ENCODE measurements around the gene SSBP2. TPM values are rescaled to one million over a fixed set of nuclear protein-coding genes. Genes with fewer than 3 reads are reported as not detected.

SSBP2 gene
- total RNA-seq, 4 donors from 2014 or later = 38.6 to 58.5 (median 51.8) TPM

DNA sequence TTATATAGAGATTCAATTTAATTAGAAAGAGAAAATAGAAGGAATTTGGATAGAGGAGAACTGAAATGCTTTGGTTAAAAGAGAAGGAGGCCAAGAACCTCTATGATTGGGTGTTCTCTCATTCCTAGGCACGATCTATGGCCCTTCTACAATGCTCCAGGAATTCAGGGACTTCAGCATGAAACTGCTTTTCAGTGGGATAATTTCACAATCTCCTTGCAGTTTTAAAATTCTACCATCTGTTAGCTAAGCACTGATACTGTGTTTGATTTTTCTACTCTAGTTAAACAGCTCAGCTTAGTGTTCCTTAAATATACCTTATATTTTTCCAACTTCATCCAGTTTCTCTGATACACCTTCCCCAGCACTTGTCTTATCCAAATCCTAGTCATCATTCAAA, 141.9 kb downstream of the SSBP2 start:
- H3K4me1 ChIP-seq = peaks cover 4 to 8% of the 10 kb centered on the region in 2 donors
- no peaks in the 10 kb centered on the region for H3K27me3 ChIP-seq
- WGBS, 2 donors = 89 to 90% methylated on average over 1 of the region's 1 CpG
- intact Hi-C loops (cut with DNase I) = no loop called here
- H3K36me3 ChIP-seq = no peaks in the 10 kb centered on the region
- no peak overlapping the region for H3K27ac ChIP-seq
- TF ChIP-seq POLR2A (IDR thresholded peaks at IDR 0.05) = no peak
- TF ChIP-seq, protein P1, sequence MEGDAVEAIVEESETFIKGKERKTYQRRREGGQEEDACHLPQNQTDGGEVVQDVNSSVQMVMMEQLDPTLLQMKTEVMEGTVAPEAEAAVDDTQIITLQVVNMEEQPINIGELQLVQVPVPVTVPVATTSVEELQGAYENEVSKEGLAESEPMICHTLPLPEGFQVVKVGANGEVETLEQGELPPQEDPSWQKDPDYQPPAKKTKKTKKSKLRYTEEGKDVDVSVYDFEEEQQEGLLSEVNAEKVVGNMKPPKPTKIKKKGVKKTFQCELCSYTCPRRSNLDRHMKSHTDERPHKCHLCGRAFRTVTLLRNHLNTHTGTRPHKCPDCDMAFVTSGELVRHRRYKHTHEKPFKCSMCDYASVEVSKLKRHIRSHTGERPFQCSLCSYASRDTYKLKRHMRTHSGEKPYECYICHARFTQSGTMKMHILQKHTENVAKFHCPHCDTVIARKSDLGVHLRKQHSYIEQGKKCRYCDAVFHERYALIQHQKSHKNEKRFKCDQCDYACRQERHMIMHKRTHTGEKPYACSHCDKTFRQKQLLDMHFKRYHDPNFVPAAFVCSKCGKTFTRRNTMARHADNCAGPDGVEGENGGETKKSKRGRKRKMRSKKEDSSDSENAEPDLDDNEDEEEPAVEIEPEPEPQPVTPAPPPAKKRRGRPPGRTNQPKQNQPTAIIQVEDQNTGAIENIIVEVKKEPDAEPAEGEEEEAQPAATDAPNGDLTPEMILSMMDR (IDR thresholded peaks at IDR 0.05) = no peak
- H3K4me3 ChIP-seq (replicated peaks in 1 of 3) = no peak overlapping the region
- H3K9me3 ChIP-seq = no peaks in the 10 kb centered on the region
- DNase-seq = no peak

GRCh38 chr5:81607693-81608092, 143.2 kb downstream of the SSBP2 start:
- TF ChIP-seq, protein P1 (IDR thresholded peaks at IDR 0.05) = no peak
- TF ChIP-seq POLR2A (IDR thresholded peaks at IDR 0.05) = no peak
- H3K27ac ChIP-seq = no peak overlapping the region
- peaks cover 4 to 8% of the 10 kb centered on the region in 2 donors for H3K4me1 ChIP-seq
- DNase-seq = peak in 1 of 2 donors; percentile 14
- no peak overlapping the region for H3K4me3 ChIP-seq (replicated peaks in 1 of 3)
- no peaks in the 10 kb centered on the region for H3K9me3 ChIP-seq
- no peaks in the 10 kb centered on the region for H3K36me3 ChIP-seq
- WGBS, 2 donors = 32 to 49% methylated on average over 1 of the region's 1 CpG
- intact Hi-C loops (cut with DNase I) = no loop called here
- no peaks in the 10 kb centered on the region for H3K27me3 ChIP-seq

DNA sequence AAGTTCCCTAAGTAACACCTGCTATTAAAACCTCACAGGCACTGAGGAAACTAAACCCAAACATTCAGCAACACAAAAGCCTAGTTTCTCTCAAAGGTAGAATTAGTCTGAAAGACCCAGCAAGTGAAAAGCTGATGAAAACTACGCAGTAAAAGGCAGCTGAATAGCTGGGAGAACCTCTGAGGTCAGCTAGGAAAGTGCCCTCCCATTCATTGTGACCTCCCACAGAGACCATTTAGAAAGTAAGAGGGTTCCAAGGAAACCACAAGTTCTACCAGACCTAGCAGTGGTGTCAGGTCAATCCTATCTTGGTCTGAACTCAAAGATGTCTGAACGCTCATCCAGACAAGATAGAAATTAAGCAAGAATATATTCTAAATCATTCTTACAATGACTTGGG, 144.7 kb downstream of the SSBP2 start:
- TF ChIP-seq POLR2A (IDR thresholded peaks at IDR 0.05) = no peak
- TF ChIP-seq, protein P1 (IDR thresholded peaks at IDR 0.05) = no peak
- intact Hi-C loops (cut with DNase I) = no loop called here

DNA sequence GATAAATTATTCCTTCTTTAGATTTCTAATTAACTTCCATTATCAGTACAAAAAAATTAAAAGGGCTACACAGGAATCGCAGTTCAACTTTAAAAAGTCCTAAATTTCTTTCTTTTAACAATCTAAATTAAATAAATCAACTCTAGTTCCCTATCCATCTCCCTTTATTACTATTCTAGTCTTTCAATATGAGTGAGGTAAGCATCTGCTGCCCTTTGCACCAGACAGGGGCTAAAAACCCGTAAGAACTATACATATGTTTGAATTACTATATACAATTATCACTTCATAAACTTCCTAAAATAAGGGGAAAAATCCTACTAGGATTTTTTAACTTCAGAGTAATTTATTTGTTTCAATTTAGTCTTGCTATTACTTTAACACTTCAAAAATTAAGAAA, 145.6 kb downstream of the SSBP2 start:
- no peaks in the 10 kb centered on the region for H3K9me3 ChIP-seq
- TF ChIP-seq, protein P1 (IDR thresholded peaks at IDR 0.05) = no peak
- no peak for TF ChIP-seq POLR2A (IDR thresholded peaks at IDR 0.05)
- H3K4me1 ChIP-seq = peaks cover 4 to 8% of the 10 kb centered on the region in 2 donors
- intact Hi-C loops (cut with DNase I) = no loop called here
- H3K27me3 ChIP-seq = no peaks in the 10 kb centered on the region
- H3K27ac ChIP-seq = no peak overlapping the region
- H3K36me3 ChIP-seq = no peaks in the 10 kb centered on the region
- no peak overlapping the region for H3K4me3 ChIP-seq (replicated peaks in 1 of 3)
- DNase-seq = no peak
- 97 to 98% methylated on average over 2 of the region's 2 CpGs for WGBS, 2 donors

More for the DNA sequence above, 144.7 kb downstream of the SSBP2 start:
- peaks cover 4 to 8% of the 10 kb centered on the region in 2 donors for H3K4me1 ChIP-seq
- no peak overlapping the region for H3K4me3 ChIP-seq (replicated peaks in 1 of 3)
- no peak for DNase-seq
- no peak overlapping the region for H3K27ac ChIP-seq
- no peaks in the 10 kb centered on the region for H3K36me3 ChIP-seq
- H3K27me3 ChIP-seq = no peaks in the 10 kb centered on the region
- WGBS, 2 donors = 94% methylated on average over 2 of the region's 2 CpGs
- H3K9me3 ChIP-seq = no peaks in the 10 kb centered on the region

- TF ChIP-seq, protein P1 (IDR thresholded peaks at IDR 0.05) = no peak
- no peak for TF ChIP-seq POLR2A (IDR thresholded peaks at IDR 0.05)
Observed at GRCh38 chr5:81604193-81604592, 146.7 kb downstream of the SSBP2 start.

More at GRCh38 chr5:81604193-81604592, 146.7 kb downstream of the SSBP2 start:
- DNase-seq = no peak
- Histone ChIP-seq H3K36me3 (no peaks in the 10 kb centered on the region), H3K9me3 (no peaks in the 10 kb centered on the region), H3K4me3 (replicated peaks in 1 of 3) (no peak overlapping the region), H3K27ac (no peak overlapping the region), H3K27me3 (no peaks in the 10 kb centered on the region), H3K4me1 (peaks cover 4 to 8% of the 10 kb centered on the region in 2 donors)
- intact Hi-C loops (cut with DNase I) = no loop called here

Data from thyroid gland (tissue), 4 donors.